NCI-H748 (cell line): ENCODE data around the gene GGTLC2.
A peak's percentile ranks its signal among the peaks of the same experiment; 100 is the strongest.
"Not testable (repeated sequence)": the region's sequence is repeated elsewhere in the genome, so short reads cannot be mapped to it uniquely, and the experiment has no call there.

Source experiments
- DNase-seq: peaks from one replicate; lab custom pipeline; 2025; ENCODE audit not compliant: unreplicated experiment; lab: John Stamatoyannopoulos, UW

Gene GGTLC2

DNA sequence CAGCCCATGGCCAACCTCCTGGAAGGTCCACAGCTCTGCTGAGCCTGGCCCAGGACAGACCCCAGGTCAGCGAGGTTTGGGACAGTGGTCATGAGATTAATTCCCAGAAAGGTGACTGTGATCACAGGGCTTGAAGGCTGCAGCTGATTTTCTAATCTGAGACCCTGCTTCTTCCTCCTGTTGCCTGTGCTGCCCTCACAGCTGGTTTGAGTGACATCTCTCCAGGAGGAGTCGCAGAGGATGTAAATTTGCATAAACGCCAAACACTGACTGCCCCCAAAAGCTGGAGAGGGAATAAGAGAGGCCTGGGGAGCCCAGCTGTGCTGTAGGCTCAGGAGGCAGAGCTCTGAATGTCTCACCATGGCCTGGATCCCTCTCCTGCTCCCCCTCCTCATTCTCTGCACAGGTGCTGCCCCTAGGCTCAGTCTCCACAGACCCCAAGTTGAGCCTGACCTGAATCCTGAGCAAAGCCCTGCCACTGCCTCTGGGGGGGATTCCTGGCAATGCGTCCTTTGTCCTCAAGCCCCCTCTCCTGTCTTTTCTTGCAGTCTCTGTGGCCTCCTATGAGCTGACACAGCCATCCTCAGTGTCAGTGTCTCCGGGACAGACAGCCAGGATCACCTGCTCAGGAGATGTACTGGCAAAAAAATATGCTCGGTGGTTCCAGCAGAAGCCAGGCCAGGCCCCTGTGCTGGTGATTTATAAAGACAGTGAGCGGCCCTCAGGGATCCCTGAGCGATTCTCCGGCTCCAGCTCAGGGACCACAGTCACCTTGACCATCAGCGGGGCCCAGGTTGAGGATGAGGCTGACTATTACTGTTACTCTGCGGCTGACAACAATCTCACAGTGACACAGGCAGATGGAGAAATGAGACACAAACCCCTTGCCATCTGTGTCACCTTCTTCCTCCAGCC lies 23.8 kb downstream of the GGTLC2 start:
- no peak for DNase-seq

DNA sequence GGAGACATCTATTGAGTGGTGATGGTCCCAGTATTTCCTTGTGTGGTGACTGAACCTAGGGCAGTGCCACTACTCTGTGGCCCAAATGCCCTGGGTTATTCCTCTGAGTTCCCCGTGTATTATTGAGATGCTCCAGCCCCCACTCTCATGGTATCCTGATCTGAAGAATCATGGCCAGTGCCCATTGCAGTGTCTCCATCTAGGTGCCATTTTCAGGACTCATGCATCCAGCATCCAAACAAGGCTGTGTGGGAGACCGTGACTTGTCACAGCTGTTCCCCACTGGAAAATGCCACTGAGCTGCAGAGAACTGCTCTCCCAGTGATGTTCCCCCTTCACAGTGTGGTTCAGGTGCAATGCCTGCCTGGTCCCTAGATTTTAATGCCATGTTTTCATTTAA lies 24.7 kb downstream of the GGTLC2 start:
- DNase-seq = no peak

DNA sequence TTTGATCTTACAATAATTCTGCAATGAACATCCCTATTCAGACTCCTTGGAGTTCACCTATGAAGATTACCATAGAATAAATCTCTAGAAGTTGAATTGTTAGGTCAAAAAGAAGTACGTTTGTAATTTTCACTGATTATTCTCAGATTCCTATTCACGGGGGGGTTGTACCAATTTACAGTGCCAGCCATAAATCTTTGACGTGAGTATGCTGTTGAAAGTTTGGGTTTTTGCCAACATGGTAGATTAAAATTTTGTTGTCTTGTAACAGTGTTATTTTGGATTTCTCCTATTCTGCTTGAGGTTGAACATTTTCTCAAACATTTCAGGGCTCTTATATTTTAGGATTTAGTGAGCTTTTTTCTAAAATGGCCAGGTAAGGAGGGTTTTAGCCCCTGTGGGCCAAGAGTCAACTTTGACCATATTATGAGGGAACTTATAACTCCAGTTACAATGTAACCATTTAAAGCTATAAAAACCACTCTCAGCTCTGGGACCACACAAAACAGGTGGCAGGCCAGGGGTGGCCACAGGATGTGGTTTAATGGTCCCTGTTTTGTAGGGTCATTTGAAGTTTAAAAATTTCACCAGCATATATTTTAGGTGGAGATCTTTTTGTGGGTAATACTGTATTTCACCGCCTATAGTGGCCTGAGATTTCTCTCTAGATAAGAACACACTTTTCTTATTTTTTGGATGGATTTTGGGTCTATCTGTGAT lies 25.8 kb downstream of the GGTLC2 start:
- no peak for DNase-seq

GRCh38 chr22:22671506-22671905 lies 27.1 kb downstream of the GGTLC2 start:
- no peak for DNase-seq

- no peak for DNase-seq
Observed at GRCh38 chr22:22673099-22673498, 28.7 kb downstream of the GGTLC2 start.

- no peak for DNase-seq
Observed at GRCh38 chr22:22673628-22674027, 29.2 kb downstream of the GGTLC2 start.

- DNase-seq = no peak
Observed at GRCh38 chr22:22674467-22674866, 30.1 kb downstream of the GGTLC2 start.

DNA sequence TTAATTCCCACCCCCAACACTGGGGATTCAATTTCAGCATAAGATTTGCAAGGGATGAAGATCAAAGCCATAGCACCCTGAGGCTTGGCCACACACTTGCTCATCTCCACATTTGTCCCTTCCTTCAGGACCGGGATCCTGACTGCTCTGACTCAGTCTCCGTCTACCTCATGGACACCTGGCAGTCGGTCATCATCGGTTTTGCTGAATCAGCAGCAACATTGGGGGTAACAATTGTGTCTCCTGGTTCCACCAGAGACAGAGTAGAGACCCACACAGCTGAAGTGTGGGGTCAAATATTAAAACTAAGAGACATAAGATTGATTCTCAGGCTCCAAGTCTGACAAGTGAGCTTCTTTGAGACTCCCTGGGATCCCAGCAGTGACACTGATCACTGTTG lies 34.6 kb downstream of the GGTLC2 start:
- DNase-seq = no peak

DNA sequence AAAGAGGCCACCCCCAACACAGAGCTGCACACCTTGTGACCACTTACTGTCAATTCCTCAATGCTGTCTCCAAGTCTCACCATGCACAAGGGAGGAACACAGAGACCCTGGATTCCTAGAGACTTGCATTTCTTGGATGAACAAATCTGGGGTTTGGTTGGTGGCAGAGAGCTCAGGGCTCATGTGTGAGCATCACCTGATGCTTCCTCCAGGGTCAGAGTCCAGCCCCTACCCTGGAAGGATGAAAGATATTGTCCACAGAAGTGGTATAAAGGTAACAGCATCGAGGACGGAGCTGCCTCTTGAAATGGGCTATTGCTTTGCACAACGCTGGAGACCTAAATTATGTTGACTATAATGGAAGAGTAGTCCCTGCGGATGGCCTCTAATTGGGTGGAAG lies 36.0 kb downstream of the GGTLC2 start:
- DNase-seq = no peak

DNA sequence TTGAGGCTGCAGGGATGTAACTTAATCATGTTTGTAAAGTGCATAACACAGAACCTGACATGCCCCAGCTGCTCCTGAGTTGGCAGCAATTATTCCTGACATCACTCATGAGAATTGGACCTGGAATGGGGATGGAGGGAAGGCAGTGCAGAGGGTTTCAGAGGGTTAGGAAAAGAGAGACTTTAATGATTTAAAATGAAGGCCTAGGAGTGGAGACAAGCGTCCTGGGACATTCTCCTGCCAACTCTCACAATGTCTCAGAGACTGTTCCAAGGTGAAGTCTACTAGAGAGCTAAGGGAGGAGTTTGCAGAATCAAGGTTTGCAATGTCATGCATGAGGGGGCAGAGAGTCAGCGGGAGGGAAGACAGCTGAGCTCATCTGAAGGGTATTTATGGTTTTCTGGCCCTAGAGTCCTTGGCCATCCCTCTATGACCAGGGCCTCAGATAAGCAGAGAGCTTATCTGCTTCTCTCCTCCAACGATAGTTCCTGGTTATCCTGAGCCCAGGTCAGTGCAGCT lies 36.9 kb downstream of the GGTLC2 start:
- no peak for DNase-seq

GRCh38 chr22:22682196-22682595 lies 37.8 kb downstream of the GGTLC2 start:
- no peak for DNase-seq

GRCh38 chr22:22682807-22683667 lies 38.6 kb downstream of the GGTLC2 start:
- DNase-seq = no peak

- no peak for DNase-seq
Observed at GRCh38 chr22:22683668-22684361, 39.4 kb downstream of the GGTLC2 start.

- peak; percentile 16 for DNase-seq
Observed at GRCh38 chr22:22684580-22685561, 40.5 kb downstream of the GGTLC2 start.

DNA sequence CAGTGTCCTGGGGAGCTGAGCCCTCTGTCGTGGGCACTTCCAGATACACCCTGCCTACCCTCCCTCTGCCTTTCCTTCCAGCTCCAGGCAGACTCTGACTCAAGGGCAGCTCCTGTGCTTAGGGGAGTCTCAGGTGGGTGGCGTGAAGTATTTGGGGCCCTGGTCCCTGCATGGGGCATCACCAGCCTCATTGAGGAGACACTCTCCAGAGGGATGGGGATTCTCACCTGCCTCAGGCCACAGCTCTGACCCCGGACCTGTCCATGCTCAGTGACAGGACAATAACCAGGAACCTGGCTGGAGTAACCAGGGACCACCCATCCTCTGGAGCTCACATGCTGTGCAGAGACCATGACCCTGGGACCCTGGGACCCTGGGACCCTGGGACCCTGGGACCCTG lies 41.2 kb downstream of the GGTLC2 start:
- no peak for DNase-seq

GRCh38 chr22:22686202-22687115 lies 42.0 kb downstream of the GGTLC2 start:
- DNase-seq = not testable (repeated sequence)

DNA sequence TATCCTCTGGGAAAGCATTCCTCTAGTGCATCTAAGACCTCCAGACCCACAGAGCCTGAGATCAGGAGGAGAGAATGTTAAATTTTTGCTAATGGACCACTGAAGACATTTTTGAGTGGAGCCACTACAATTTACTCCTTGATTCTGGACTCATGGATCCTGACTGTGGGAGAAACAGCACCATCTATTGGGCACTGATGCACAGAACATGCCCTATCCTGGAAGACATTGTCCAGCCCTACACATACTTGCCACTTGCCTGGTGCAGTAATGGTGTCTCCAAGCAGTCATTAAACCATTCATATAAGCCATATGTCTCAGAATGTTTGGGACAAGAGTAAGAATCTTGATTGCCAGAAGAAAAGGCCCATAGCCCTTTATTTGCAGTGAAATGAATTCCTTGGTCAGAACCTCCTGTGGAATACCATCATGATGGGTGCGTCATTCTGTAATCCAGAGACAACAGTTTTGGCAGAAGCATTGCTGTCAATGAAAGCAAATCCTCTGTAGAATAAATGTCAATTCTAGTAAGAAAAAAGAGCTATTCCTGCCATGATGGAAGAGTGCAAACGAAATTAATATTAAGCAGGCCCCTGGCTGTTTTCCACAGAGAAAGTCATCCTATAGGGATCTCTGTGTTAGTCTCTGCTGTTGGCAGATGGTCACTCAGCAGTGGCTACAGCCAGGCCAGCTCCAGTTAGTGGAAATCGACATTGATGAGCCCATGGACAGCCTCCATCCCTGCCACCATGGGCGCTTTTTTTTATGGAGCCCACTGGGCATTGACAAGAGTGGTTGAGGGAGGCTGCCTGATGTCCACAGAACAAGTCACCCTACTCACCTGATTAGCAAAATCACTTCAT lies 43.5 kb downstream of the GGTLC2 start:
- DNase-seq = peak; percentile 22
